Globus pallidus (tissue), 1 donor: ENCODE results near the gene CTNNA3.

Experiments used
- DNase-seq: peaks from one replicate; pipeline ENCODE4 v3.0.0-alpha.2; 2015; ENCODE audit warnings: low spot score

Gene CTNNA3

DNA sequence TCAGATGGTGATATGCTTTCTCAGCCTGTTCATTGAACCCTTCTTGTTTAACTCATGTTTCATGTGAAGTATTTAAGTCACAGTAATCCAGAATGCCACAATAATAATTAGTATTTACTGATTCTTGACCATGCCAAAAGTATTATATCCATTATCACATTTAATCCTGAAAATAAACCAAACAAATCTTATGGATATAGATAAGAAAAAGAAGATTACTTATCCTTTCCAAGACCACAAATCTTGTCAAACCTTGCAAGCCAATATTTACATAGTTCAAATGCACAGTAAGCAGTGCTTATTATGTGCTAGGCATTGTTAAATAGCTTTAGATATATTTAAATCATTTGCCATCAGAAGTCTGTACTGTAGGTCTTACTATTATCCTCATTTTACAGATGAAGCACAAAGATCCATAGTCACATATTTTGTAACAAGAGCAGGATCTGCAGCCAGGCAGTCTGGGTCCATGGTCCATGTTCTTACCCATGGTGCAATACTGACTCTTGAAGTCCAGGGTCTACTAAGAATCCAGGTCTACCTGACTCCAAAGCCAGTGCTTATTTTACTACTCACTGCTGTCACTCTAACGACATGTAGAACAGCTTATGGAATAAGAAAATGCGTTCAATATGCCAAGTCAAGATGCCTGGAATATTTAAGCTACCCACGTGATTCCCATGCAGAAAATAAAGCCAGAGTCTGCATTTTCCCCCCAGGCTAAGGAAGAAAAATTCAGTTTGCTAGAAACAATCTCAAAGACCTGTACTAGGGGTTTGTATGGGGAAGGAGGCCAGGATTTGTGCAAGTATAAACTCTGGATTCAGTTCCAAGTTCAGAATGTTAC lies 1755.0 kb downstream of the CTNNA3 start:
- DNase-seq, result no peak

DNA sequence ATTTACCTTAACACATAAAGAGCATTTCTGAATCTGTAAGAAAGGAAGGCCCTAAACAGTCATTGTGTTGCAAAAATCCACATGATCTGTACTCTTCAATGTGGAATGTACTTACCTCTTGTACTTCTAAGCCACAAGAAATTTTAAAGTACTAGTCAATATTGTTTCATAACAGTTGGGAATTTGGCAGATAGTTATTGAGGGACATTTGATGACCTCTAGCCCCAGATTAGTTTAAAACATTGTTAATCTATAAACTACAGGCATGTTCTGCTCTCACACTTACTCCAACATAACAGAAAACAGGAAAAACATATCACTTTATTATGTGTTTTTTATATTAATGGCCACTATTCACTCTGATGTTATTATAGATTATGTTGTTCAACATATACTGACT lies 1755.9 kb downstream of the CTNNA3 start:
- no peak for DNase-seq

GRCh38 chr10:65931291-65932070 lies 1764.5 kb downstream of the CTNNA3 start:
- DNase-seq, result no peak

DNA sequence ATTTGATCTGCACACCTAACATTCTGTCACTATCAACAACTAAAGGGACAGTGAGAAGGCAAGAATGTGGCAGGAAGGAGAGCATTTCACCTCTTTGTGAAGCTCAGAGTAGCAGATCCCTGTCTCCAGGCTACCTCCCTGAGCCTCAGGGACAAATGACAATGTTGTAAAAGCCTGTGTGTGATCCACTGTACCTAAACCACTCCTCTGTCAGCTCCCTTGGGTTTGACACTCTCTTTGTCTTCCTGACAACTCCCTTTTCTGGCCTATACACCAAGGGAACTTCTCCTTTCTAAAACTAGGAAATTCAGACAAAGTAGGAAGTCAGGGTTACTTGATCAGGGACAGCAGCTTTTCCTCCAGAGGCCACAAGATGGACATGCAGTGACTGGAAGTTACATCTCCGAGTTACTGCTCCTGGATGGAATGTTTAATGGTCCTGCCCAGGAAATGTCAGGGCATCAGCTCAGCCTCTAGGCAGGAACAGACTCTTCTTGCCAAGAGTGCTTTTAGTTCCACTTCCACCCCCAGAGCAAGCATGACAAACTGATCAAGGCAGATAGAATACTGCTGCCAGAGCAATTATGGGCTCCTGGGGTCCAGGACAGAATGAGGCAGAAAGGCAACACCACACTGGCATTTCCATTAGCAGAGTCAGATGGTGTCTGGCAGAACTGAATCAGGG lies 1784.7 kb downstream of the CTNNA3 start:
- DNase-seq, result no peak

GRCh38 chr10:65910209-65910608 lies 1785.8 kb downstream of the CTNNA3 start:
- no peak for DNase-seq

DNA sequence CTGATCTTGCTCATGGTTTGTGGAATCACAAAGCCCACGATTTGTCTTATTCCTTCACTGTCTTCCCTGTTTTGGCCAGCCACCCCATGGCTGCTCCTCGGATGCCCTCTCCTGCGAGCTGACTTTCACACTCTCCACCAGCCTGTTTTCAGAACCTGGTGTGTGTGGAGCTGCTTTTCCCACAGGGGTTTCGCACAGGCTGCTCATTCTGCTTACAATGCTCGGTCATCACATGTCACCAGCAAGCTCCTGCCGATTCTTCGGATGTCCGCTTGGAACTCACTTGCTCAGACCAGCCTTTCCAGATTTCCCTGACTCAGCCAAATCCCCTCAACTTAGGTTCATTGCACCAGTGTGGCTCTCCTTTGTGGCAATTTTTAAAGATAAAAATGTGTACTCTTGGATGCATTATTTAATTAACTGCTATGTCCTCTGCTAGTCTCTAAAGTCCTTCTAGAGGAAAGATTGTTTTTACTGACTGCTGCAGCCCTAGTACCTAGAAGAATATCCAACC lies 1788.7 kb downstream of the CTNNA3 start:
- no peak for DNase-seq

DNA sequence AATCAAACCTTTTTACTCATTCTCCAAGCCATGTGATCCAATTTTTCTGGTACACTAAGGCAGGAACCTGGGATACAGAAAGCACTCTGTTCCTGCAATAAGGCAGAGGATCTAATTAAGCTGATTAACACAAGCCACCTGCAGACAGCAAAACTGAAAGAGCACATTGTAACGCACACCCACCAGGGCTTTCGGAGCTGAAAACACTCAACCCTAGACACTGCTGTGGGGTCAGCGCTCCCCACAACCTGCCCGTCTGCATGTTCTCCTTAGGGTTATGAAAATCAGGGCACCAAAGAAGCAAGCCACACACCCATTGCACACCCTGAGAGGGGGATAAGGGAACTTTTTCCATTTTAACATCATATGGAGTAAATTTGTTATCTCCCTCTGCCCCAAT lies 1792.4 kb downstream of the CTNNA3 start:
- DNase-seq, result no peak

DNA sequence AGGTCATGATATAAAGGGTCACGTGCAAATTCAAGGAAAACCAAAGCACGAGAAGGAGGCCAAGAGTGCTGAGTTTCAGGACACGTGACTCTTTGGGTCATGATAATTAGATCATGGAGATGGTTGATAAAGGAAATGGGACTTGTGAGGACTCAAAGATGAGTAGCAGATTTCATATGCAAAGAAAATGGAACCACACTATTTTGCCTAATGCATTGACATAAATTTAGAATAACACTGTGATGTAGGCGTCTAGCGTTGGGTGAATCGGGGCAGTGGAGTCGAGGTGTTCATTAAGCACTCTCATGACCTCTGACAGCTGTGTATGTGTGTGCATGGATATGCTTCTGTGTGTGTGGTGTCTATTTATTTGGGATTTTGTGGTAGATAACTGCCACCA lies 1795.7 kb downstream of the CTNNA3 start:
- DNase-seq, result no peak

GRCh38 chr10:65898055-65898454 lies 1797.9 kb downstream of the CTNNA3 start:
- no peak for DNase-seq

DNA sequence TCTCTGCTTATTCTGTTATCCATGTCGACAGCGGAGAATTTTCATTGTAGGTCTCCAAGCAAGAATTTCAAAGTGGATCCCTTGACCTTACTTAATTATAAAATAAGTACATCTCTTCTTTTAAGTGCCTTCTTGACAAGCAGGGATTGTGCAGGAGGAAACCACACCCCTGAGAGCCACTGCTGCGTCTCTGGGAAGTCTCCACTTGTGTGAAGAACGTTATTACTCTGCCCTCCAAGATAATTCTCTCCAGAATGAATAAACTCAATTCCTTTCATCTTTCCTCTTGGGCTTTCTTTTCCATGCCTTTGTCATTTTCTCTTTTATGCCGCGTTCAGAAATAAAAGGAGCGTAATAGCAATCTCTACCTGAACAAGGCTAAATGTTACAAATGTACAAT lies 1801.0 kb downstream of the CTNNA3 start:
- DNase-seq, result no peak

DNA sequence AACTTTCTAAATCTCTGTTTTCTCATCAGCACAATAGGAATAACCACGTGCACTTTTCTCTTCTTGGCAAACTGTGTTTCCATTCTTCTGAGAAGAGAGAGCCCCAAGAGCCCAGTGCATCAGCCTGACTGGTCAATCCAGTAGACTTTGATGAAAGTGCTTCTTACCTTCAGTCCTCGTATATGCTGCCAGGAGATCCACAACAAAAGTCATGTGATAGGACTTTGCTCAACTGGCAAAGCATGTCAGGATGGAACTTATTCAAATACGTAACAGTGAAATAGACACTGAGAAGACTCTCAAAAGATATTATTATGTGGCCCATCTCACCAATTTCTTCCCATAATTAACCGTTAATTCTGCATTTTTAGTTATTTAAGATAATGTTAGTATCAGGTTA lies 1801.6 kb downstream of the CTNNA3 start:
- DNase-seq, result no peak

DNA sequence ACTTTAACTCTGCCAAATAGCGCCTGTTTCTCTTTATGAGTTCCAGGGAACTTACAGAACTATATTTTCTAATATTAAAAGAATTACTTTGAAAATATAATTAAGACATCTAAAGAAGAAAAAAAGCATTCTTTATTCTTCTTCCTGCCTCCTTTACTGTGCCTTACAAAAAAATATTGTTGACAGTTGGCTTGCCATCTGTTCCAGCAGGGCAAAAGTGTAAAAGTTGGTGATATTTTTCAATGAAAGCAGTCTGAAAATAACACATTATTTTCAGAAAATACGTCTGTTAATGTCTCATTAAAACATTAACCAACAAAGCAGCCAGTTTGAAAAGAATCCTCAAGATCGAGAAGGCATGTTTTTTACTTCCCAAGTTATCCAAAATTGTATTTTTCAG lies 1802.3 kb downstream of the CTNNA3 start:
- no peak for DNase-seq

GRCh38 chr10:65892284-65892683 lies 1803.7 kb downstream of the CTNNA3 start:
- DNase-seq, result no peak

GRCh38 chr10:65891073-65891981 lies 1804.7 kb downstream of the CTNNA3 start:
- no peak for DNase-seq

DNA sequence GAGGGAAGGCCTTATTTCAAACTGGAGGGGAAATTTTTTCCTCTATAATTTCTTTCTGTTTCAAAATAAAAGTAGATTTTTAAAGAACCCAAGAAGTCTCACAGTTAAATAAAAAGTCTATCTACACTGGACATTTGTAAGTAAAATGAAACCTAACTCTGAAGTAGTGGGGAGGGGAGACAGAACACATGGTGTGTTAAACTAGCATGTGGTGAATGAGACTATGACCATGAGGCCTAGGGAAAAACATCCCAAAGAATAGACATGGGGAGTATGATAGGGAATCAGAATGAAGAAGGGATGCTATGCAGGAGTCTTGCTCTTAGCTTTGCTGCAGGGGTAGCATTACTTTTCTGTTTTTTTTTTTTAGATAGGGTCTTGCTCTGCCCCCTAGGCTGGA lies 1831.5 kb downstream of the CTNNA3 start:
- no peak for DNase-seq

GRCh38 chr10:65864036-65864435 lies 1832.0 kb downstream of the CTNNA3 start:
- no peak for DNase-seq
